HG02623 (cell line): ENCODE results near the gene CDH4.

ENCODE experiments used
- ATAC-seq: cut with Tn5 transposase; IDR thresholded peaks from one replicate; pipeline ENCODE4 v1.9.1; 2021; ENCODE audit warnings: moderate library complexity; ENCODE audit not compliant: unreplicated experiment

CDH4 gene

GRCh38 chr20:61354901-61355495 lies 102.9 kb downstream of the CDH4 start:
- no peak for ATAC-seq

GRCh38 chr20:61355585-61355984 lies 103.5 kb downstream of the CDH4 start:
- ATAC-seq, result no peak

- ATAC-seq, result no peak
Observed at GRCh38 chr20:61356196-61356595, 104.1 kb downstream of the CDH4 start.

GRCh38 chr20:61357119-61357518 lies 105.1 kb downstream of the CDH4 start:
- ATAC-seq, result no peak

GRCh38 chr20:61359254-61359653 lies 107.2 kb downstream of the CDH4 start:
- ATAC-seq, result no peak

GRCh38 chr20:61360296-61360695 lies 108.2 kb downstream of the CDH4 start:
- no peak for ATAC-seq

GRCh38 chr20:61360940-61361339 lies 108.9 kb downstream of the CDH4 start:
- no peak for ATAC-seq

- ATAC-seq, result no peak
Observed at GRCh38 chr20:61361501-61361900, 109.4 kb downstream of the CDH4 start.

GRCh38 chr20:61364147-61364546 lies 112.1 kb downstream of the CDH4 start:
- ATAC-seq, result no peak

- no peak for ATAC-seq
Observed at GRCh38 chr20:61366914-61367313, 114.9 kb downstream of the CDH4 start.

GRCh38 chr20:61369731-61370520 lies 117.9 kb downstream of the CDH4 start:
- ATAC-seq, result no peak

- ATAC-seq, result no peak
Observed at GRCh38 chr20:61370841-61371303, 118.8 kb downstream of the CDH4 start.

- ATAC-seq, result no peak
Observed at GRCh38 chr20:61371501-61372136, 119.6 kb downstream of the CDH4 start.

- no peak for ATAC-seq
Observed at GRCh38 chr20:61372137-61373054, 120.3 kb downstream of the CDH4 start.

- no peak for ATAC-seq
Observed at GRCh38 chr20:61373055-61373399, 121.0 kb downstream of the CDH4 start.

- ATAC-seq, result no peak
Observed at GRCh38 chr20:61373956-61374545, 122.0 kb downstream of the CDH4 start.

- no peak for ATAC-seq
Observed at GRCh38 chr20:61376541-61377240, 124.6 kb downstream of the CDH4 start.

GRCh38 chr20:61378694-61379355 lies 126.8 kb downstream of the CDH4 start:
- ATAC-seq, result no peak

GRCh38 chr20:61379898-61380544 lies 128.0 kb downstream of the CDH4 start:
- ATAC-seq, result no peak
